SK-N-SH (cell line): ENCODE measurements around the gene PDE6B. TPM values are rescaled to one million over a fixed set of nuclear protein-coding genes. Genes with fewer than 3 reads are reported as not detected.

ENCODE experiments used
- CTCF ChIA-PET: fragments of 300-600, 350-600 bp; formaldehyde crosslinking; extraction: SDS; loops from one replicate; lab custom pipeline; 2021; lab: Yijun Ruan, JAX
- POLR2A ChIA-PET: fragments of 350-600 bp; sonication (Branson Sonifier 250); formaldehyde crosslinking; extraction: SDS; loops from one replicate; lab custom pipeline; 2020; ENCODE audit warnings: antibody characterized with exemption, inconsistent platforms; lab: Yijun Ruan, JAX
- DNase-seq: peaks from one replicate; pipeline ENCODE4 v3.0.0; 2012
- H2AFZ ChIP-seq: fragments of 200-600 bp; sonication (generic); 2 replicates; pipeline ENCODE4 v1.8.1; 2016; ENCODE audit warnings: antibody characterized with exemption, mild to moderate bottlenecking, low read depth
- H3F3A ChIP-seq: fragments of 200-600 bp; sonication (generic); replicated peaks from 2 replicates; pipeline ENCODE3; 2016; ENCODE audit warnings: antibody characterized with exemption, mild to moderate bottlenecking; ENCODE audit not compliant: insufficient read depth
- H3K27ac ChIP-seq, 2 experiments: fragments of 200-500 bp in 1 of 2; fragments of 200-600 bp in 1 of 2; sonication (Bioruptor generic) in 1 of 2; sonication (generic), shearing (Covaris generic) in 1 of 2; 2 replicates each; pipeline versions ENCODE4 v1.5.1 to v1.6.1; 2014 to 2016; ENCODE audit warnings: low read depth in 2 of 2, inconsistent platforms in 1 of 2, low read length in 1 of 2, mild to moderate bottlenecking in 1 of 2, mixed read lengths in 1 of 2
- H3K27me3 ChIP-seq: fragments of 200-600 bp; sonication (generic), shearing (Covaris generic); 2 replicates; pipeline ENCODE4 v1.6.1; 2016; ENCODE audit warnings: mixed run types; ENCODE audit not compliant: insufficient read depth
- H3K36me3 ChIP-seq, 2 experiments: fragments of 200-500 bp in 1 of 2; fragments of 200-600 bp in 1 of 2; sonication (Bioruptor generic) in 1 of 2; sonication (generic) in 1 of 2; replicated peaks in 1 of 2; 2 replicates each; pipeline versions ENCODE3 to v1.5.1; 2014 to 2016; ENCODE audit warnings: low read length in 1 of 2, mild to moderate bottlenecking in 1 of 2; ENCODE audit not compliant: insufficient read depth in 2 of 2, control insufficient read depth in 1 of 2
- H3K4me1 ChIP-seq, 2 experiments: fragments of 200-500 bp in 1 of 2; fragments of 200-600 bp in 1 of 2; sonication (Bioruptor generic) in 1 of 2; sonication (generic), shearing (Covaris generic) in 1 of 2; 2 replicates each; pipeline versions ENCODE4 v1.5.1 to v1.6.1; 2014 to 2016; ENCODE audit warnings: low read depth in 1 of 2, low read length in 1 of 2, mixed run types in 1 of 2; ENCODE audit not compliant: insufficient read depth in 2 of 2, control insufficient read depth in 1 of 2
- H3K4me2 ChIP-seq: fragments of 200-600 bp; sonication (generic), shearing (Covaris generic); 2 replicates; pipeline ENCODE4 v1.6.1; 2017; ENCODE audit warnings: mixed run types
- H3K4me3 ChIP-seq, 2 experiments: fragments of 200-500 bp in 1 of 2; fragments of 200-600 bp in 1 of 2; sonication (Bioruptor generic) in 1 of 2; sonication (generic), shearing (Covaris generic) in 1 of 2; 2 replicates each; pipeline versions ENCODE4 v1.5.1 to v1.8.1; 2014 to 2016; ENCODE audit warnings: low read depth in 2 of 2, inconsistent platforms in 1 of 2, low read length in 1 of 2, mild to moderate bottlenecking in 1 of 2, mixed read lengths in 1 of 2, moderate library complexity in 1 of 2
- H3K79me2 ChIP-seq: fragments of 200-600 bp; sonication (generic); 2 replicates; pipeline ENCODE4 v1.8.1; 2017; ENCODE audit warnings: mild to moderate bottlenecking; ENCODE audit not compliant: insufficient read depth
- H3K9ac ChIP-seq: fragments of 200-600 bp; sonication (generic); 2 replicates; pipeline ENCODE4 v1.6.1; 2017; ENCODE audit warnings: mixed run types
- H3K9me2 ChIP-seq: fragments of 200-600 bp; sonication (generic); 2 replicates; pipeline ENCODE4 v1.6.1; 2017; ENCODE audit warnings: mixed run types
- H3K9me3 ChIP-seq: fragments of 200-600 bp; sonication (generic); 2 replicates; pipeline ENCODE4 v1.6.1; 2017; ENCODE audit warnings: mixed run types, mild to moderate bottlenecking, moderate library complexity
- H4K20me1 ChIP-seq: fragments of 200-600 bp; sonication (generic); 2 replicates; pipeline ENCODE4 v1.6.1; 2017; ENCODE audit warnings: mild to moderate bottlenecking, mixed run types; ENCODE audit not compliant: insufficient read depth
- CHD2 ChIP-seq: fragments of 150-350 bp; IDR thresholded peaks from 2 replicates; pipeline ENCODE4 v1.6.1; 2018; ENCODE audit warnings: low read length; ENCODE audit not compliant: partially characterized antibody
- CTCF ChIP-seq: fragments of 200-600 bp; sonication (generic); IDR thresholded peaks from 2 replicates; pipeline ENCODE4 v1.6.1; 2017; ENCODE audit warnings: antibody characterized with exemption, mild to moderate bottlenecking, moderate library complexity
- EP300 ChIP-seq, 2 experiments: IDR thresholded peaks; 2 replicates each; pipeline versions ENCODE4 v1.4.0 to v1.6.1; 2012; ENCODE audit warnings: borderline replicate concordance in 1 of 2, low read depth in 1 of 2, low read length in 1 of 2
- IRF3 ChIP-seq: fragments of 150-350 bp; IDR thresholded peaks from 2 replicates; pipeline ENCODE4 v1.6.1; 2016; ENCODE audit warnings: mild to moderate bottlenecking, low read depth, low read length
- MEF2A ChIP-seq: IDR thresholded peaks from 2 replicates; pipeline ENCODE4 v1.4.0; 2012; ENCODE audit warnings: low read depth, borderline replicate concordance
- NFIC ChIP-seq: IDR thresholded peaks from 2 replicates; pipeline ENCODE4 v1.4.0; 2012; ENCODE audit warnings: borderline replicate concordance
- PBX3 ChIP-seq: IDR thresholded peaks from 2 replicates; pipeline ENCODE4; 2012
- REST ChIP-seq: IDR thresholded peaks from 2 replicates; pipeline ENCODE4 v1.6.1; 2012; ENCODE audit warnings: mild to moderate bottlenecking, low read depth, low read length, moderate library complexity
- RXRA ChIP-seq: IDR thresholded peaks from 2 replicates; pipeline ENCODE4 v1.4.0; 2012; ENCODE audit warnings: low read depth, mild to moderate bottlenecking, borderline replicate concordance
- TAF1 ChIP-seq: IDR thresholded peaks from 2 replicates; pipeline ENCODE4 v1.6.1; 2012; ENCODE audit warnings: low read depth, mild to moderate bottlenecking, low read length, moderate library complexity, borderline replicate concordance
- TEAD4 ChIP-seq: IDR thresholded peaks from 2 replicates; pipeline ENCODE4 v1.4.0; 2012; ENCODE audit warnings: mild to moderate bottlenecking, borderline replicate concordance; ENCODE audit not compliant: insufficient read depth
- whole genome bisulfite sequencing: methylation state at CpG from one replicate; pipeline ENCODE4 v1.1.6; 2017; ENCODE audit warnings: low lambda C conversion rate; 5-methylcytosine and 5-hydroxymethylcytosine counted together
- polyA plus RNA-seq, 3 experiments: library from polyadenylated mRNA; depleted of rRNA; stranded (reverse); fragments of >200 nt; gene quantifications; 2 replicates each; pipeline ENCODE4 v1.2.3, GENCODE V29; 2012

The PDE6B gene
- polyA plus RNA-seq, 1 of the 3 experiments (the other 2 are of a cell fraction), result 1.2 TPM

- H3K4me2 ChIP-seq, result no peak overlapping the region
- no peak for DNase-seq
- TF ChIP-seq TEAD4 (no peak), MEF2A (no peak), NFIC (no peak), CTCF (no peak), TAF1 (no peak), REST (no peak), CHD2 (no peak), EP300 (IDR thresholded peaks at IDR 0.05; ENCODE audit: borderline replicate concordance in 1 of 2, low read depth in 1 of 2, low read length in 1 of 2) (no peak), IRF3 (no peak), RXRA (no peak), PBX3 (no peak)
- TF ChIP-seq, all 33 proteins: peak for 0
- Histone ChIP-seq H3K79me2 (peaks cover 88% of the 10 kb centered on the region), H2AFZ (no peak overlapping the region), H3K9ac (no peak overlapping the region), H3K4me1 (peaks cover 0 to 25% of the 10 kb centered on the region in 2 experiments; a peak in 2 of 4 replicates), H3F3A (peaks cover 3% of the 10 kb centered on the region), H3K4me3 (no peak overlapping the region), H3K27me3 (no peaks in the 10 kb centered on the region), H3K9me3 (no peaks in the 10 kb centered on the region), H3K27ac (no peak overlapping the region), H3K9me2 (no peaks in the 10 kb centered on the region), H3K36me3 (peaks cover 4 to 10% of the 10 kb centered on the region in 2 experiments), H4K20me1 (peaks cover 74% of the 10 kb centered on the region)
- ChIA-PET CTCF (interaction anchor here (1.2 to 1.5 kb wide), 2 partner anchors 27 to 31 kb away, joined by 4 to 5 read pairs; no protein-coding TSS in a partner anchor), POLR2A (interaction anchor here (1.4 kb wide), 1 partner anchor 26 kb away, joined by 4 read pairs; no protein-coding TSS in a partner anchor)
- WGBS, result 85% methylated on average over 13 of the region's 13 CpGs
Observed at GRCh38 chr4:710916-711315, 85.5 kb downstream of the PDE6B start.
